EH (cell line): ENCODE data around the gene CFAP100.

ENCODE experiments used
- DNase-seq: peaks from one replicate; pipeline ENCODE4 v3.0.0-alpha.2; 2015; ENCODE audit warnings: low read depth

The CFAP100 gene

DNA sequence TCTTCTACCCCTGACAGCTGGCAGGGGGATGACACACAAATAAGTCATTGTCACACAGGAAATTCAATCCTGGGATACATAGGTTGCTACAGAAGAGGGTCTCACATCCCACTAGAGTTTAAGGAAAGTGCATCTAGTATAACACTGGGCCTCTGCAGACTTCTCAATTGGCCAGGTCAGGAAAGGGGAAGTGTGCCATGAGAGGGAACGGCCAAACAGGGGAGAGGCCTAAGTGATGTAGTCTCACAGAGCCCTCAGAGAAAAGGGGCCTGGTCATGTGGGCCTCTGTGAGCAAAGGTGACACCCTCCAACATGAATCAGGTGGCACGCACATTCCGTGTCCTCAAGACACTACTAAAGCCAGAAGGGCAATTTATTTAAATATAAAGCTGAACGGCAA is 69.8 kb downstream of the CFAP100 start:
- DNase-seq, result no peak

GRCh38 chr3:126464997-126465396 is 70.3 kb downstream of the CFAP100 start:
- no peak for DNase-seq

GRCh38 chr3:126465928-126466544 is 71.3 kb downstream of the CFAP100 start:
- DNase-seq, result no peak

- no peak for DNase-seq
These were observed 72.3 kb downstream of the CFAP100 start for GRCh38 chr3:126466886-126467610.

DNA sequence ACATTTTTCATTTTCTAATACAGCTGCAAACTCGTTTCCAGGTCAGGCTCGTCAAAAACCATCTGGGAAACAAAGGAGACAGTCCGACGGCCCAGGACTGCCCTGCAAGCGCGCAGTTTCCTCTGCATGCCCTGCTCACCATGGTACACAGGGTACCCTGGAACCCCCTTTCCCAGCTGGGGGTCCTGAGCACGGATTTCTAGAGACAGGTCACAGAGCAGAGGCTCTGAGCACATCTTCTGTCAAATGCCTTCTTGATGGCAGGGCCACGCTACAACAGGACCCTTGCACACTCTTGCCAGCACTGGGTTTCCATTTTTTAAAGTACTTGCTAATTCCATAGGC is 72.9 kb downstream of the CFAP100 start:
- DNase-seq, result no peak

DNA sequence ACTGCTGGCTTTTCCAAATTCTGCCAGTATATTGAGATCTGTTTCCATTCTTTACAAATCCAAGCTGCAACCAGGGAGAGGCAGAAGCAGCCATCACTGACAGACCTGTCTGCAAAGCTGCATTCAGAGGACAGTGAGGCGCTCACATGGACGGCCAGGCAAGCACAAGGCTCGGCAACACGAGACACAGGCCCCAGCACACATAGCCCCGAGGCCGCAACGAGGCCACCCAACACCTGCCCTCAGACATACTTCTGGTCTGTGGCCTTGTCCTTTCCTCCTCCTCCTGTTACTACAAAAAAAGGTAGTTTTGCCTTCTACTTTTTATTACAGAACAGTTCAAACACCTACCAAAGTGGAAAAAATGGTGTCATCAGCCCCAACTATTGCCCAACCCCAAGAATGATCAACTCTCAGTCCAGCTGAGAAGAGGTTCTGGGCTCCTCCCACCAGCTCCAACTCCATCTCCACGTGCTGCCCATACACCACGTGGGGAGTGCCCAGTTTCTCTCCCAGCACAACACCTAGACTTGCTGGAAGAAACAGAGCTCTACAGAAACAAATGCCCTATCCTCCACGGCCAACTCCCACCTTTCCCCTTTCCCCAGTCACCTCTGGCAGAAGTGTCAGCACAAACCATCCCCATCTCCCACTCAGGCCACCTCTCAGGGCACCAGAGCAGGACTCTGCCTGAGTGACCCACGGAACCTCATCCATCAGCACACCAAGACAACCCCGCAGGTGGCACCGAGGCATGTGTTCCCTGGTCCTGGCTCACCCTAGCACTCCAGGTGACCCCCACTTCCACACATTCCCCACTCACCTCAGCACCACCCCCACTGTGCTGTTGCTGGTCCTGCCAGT is 73.6 kb downstream of the CFAP100 start:
- DNase-seq, result peak; percentile 45

DNA sequence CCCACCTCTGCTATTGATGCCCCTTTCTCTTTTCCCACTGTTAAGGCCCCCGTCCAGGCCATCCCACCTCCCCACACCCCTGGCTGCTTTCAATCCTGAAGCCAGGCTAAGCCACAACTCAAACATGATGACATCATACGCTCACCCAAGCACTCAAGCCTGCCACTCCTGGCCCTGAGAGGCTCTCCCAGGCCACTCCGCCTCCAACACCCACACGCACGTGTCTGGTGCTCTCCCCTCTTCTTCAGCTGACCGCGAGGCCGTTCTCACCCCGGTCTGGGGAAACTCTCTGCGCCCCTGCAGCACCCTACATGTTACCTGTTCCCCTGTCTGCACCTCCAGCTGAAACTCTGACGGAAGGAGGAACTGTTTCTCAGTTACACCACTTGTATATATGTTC is 74.8 kb downstream of the CFAP100 start:
- no peak for DNase-seq

- peak; percentile 91 for DNase-seq
These were observed 77.7 kb downstream of the CFAP100 start for GRCh38 chr3:126472277-126473006.

DNA sequence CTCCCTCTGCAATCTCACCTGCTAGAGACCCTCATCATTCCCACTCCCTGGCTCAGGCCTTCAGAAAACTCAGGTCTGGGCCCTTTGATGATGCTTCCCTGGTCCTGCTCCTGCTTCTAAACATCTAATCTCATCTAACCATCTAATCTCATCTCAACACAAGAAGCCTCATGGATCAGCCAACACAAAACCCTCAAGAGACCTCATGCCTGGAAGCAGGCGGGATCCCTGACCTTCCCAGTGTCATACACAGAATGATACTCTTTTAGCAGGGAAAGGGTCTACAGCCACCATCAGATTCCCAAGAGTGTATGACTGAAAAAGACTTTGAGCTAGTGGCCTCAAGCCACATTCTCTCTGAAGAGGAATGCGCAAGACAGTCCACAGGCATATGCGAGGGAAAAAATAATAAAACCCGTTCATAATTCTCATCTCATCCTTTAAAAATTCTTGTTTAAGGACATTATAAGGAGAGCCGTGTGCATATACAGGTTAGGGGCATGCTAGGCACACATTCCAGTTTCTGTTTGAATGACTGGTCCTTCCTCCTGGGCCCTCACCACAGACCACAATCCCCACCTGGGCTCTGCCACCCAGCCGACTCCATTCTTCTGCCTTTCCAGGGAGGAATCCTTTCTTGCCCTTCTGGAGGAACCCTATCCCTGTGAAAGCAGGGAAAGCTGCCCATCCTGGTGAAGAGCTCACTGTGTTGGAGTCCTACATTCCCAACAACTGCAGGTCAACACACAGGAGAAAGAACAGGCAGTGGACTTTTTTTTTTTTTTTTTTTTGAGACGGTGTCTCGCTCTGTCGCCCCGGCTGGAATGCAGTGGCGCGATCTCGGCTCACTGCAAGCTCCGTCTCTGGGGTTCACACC is 78.8 kb downstream of the CFAP100 start:
- DNase-seq, result no peak

DNA sequence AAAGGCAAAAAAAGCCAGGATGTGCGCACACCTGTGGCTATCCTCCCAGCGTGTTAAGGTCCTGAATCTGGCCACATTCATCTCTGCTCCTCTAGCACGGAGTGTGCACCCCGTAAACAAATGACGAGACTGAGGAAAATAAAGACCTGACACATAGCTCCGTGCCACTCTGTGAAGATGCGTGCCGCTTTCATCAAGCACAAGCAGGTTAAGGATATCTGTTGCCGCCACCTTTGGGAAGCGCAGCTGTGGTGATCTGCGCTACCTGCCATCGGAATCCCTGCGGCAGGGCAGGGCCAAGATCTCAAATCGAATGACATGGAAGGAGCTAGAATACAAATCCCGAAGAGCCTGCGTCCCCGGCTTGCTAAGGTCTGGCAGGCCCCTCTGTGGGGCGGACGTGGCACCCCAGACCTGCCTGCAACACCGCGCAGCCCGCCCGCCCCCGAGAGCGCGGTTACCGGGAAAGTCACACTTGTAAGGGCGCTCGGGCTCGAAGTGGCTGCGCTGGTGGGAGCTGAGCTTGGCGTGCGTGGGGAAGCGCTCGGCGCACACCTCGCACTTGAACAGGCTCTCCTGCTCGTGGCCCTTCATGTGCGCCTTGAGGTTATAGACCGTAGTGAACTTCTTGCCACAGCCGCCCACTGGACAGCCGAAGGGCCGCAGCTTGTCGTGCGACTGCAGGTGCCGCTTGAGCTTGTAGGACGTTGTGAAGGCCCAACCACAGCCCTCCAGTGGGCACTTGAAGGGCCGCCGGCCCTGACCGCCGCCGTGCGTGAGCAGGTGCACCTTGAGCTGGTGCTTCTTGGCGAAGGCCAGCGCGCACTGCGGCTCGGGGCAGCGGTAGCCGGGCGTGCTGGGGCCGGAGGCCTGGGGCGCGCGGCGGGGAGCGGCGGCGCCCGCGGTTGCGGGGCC is 80.0 kb downstream of the CFAP100 start:
- peak; percentile 48 for DNase-seq

GRCh38 chr3:126475413-126476114 is 80.9 kb downstream of the CFAP100 start, which contains the start of gene ZXDC:
Gene ZXDC (minus strand): TSS chr3:126475891. CDS start chr3:126475865, 26 bp downstream.
- DNase-seq, result peak; percentile 95

DNA sequence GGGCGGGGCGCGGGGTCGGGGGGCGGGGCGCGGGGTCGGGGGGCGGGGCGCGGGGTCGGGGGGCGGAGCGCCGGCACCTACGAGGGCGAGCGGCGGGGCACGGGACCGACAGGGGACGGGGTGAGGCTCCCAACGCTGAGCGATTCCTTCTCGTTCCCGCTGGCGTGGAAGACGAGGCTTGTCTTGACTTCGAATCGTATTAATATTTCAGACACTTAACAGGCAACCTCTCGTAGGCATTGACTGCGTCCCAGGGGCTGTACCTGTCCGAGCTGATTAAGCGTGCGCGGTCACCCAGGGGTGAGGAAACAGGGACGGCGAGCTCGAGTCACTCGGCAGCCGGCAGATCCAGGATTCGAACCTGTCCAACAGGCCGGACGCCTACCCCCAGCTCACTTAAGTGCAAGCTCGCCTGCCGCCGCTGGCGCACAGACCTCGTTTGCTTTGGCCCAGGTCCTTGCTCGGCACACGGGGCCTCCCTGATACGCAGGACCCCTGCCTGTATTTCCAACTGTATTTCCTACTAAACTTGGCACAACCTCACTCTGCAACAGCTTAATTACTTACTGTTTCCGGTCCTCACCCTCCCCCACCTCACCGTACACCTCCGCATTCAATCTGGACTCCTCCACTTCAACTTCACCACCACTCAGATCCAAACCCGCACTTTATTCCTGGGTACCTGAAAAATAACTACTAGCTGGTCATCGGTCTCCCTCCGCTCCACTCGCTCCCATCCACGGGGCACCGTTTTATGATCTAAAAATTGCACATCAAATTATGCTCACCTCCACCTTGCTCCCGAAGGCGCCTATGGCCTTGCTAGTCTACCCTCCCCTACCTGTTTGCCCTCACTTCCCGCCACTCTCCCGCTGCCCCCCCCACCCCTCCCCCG is 81.7 kb downstream of the CFAP100 start:
- DNase-seq, result no peak

GRCh38 chr3:126477061-126477380 is 82.3 kb downstream of the CFAP100 start:
- DNase-seq, result no peak

GRCh38 chr3:126478581-126479310 is 84.0 kb downstream of the CFAP100 start:
- no peak for DNase-seq

GRCh38 chr3:126479642-126480041 is 84.9 kb downstream of the CFAP100 start:
- DNase-seq, result peak; percentile 15

DNA sequence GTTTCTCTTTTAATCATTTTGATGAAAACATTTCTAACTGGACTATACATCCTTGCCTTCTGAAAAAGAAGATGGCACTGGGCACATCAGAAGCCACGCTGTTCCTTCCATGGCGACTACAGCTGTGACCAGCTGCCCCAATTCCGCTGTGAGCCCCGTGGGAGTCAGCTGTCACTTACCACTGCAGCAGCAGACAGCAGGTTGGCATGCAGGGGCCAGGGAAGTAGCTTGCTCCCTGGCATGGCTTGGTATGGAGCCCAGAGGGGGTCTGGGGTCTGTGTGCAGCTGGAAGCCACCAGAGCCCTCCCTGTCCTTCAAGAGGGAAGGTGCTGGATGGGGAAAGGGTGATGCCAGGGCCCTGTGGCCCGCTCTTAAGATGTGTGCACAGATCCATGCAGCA is 85.5 kb downstream of the CFAP100 start:
- DNase-seq, result no peak

- no peak for DNase-seq
These were observed 86.2 kb downstream of the CFAP100 start for GRCh38 chr3:126480861-126481260.
